Ascending aorta (tissue), 2 donors: ENCODE measurements around the gene DTNB. TPM values are rescaled to one million over a fixed set of nuclear protein-coding genes. Genes with fewer than 3 reads are reported as not detected.

Source experiments
- DNase-seq, 2 donors: peaks; one replicate each; pipeline ENCODE4 v3.0.0-alpha.2; 2019; ENCODE audit warnings: low spot score in 2 of 2
- H3K27ac ChIP-seq, 2 donors: fragments of 200-600 bp; sonication (generic); one replicate each; pipeline ENCODE4 v1.5.1; 2016 to 2017; ENCODE audit warnings: mild to moderate bottlenecking in 1 of 2
- H3K27me3 ChIP-seq: fragments of 200-600 bp; sonication (generic); one replicate; pipeline ENCODE4 v1.5.1; 2017
- H3K36me3 ChIP-seq, 2 donors: fragments of 200-600 bp; sonication (generic); one replicate each; pipeline ENCODE4 v1.5.1; 2016
- H3K4me1 ChIP-seq, 2 donors: fragments of 200-600 bp; sonication (generic); one replicate each; pipeline ENCODE4 v1.5.1; 2016 to 2017; ENCODE audit warnings: mild to moderate bottlenecking in 1 of 2
- H3K4me3 ChIP-seq, 2 donors: fragments of 200-600 bp; sonication (generic); one replicate each; pipeline ENCODE4 v1.5.1; 2016 to 2017; ENCODE audit warnings: mild to moderate bottlenecking in 1 of 2
- H3K9me3 ChIP-seq, 2 donors: fragments of 200-600 bp; sonication (generic); one replicate each; pipeline ENCODE4 v1.5.1; 2016
- intact Hi-C: fragments of 100-400 bp; cut with DNase I; formaldehyde crosslinking; loops from one replicate; pipeline ENCODE4 v1.15.1; 2023
- total RNA-seq: library from RNA; depleted of rRNA; stranded (reverse); fragments of >200 nt; gene quantifications from one replicate; pipeline ENCODE4 v1.1.0, GENCODE V29; 2016
- TF ChIP-seq, protein P1 (sequence below), 3 experiments: fragments of 200-600 bp in 2 of 3; fragments of 450-650 bp in 1 of 3; sonication (generic) in 2 of 3; IDR thresholded peaks; one replicate each; pipeline ENCODE4 v1.5.1; 2016 to 2019; ENCODE audit warnings: antibody characterized with exemption in 3 of 3, mild to moderate bottlenecking in 1 of 3, moderate library complexity in 1 of 3

Gene DTNB
- total RNA-seq, 1 donor from 2014 or later, result 22.7 TPM

DNA sequence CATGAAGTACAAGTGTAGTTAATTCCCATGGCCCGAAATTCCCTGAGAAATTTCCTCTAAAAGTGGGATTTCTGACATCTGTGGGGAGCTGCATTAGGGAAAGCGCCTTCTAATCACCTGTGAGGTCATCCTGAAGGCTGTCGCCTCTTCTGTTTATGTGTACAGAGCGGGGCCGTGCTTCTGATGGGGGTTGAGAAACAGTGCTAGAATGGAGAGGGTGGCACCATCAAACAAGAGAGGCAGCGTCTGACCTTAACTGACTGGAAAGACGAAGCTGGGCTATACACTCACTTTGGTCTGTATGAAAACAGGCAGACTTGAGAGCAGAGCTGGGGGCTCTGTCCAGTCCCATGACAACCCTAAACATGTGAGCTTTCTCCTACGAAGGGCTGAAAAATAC is 287.5 kb downstream of the DTNB start:
- intact Hi-C loops, result no loop called here
- Histone ChIP-seq H3K4me1 (no peaks in the 10 kb centered on the region), H3K27me3 (no peaks in the 10 kb centered on the region), H3K9me3 (no peaks in the 10 kb centered on the region), H3K4me3 (no peak overlapping the region), H3K36me3 (peaks cover 2 to 14% of the 10 kb centered on the region in 2 donors), H3K27ac (no peak overlapping the region)
- DNase-seq, result no peak
- TF ChIP-seq, protein P1, sequence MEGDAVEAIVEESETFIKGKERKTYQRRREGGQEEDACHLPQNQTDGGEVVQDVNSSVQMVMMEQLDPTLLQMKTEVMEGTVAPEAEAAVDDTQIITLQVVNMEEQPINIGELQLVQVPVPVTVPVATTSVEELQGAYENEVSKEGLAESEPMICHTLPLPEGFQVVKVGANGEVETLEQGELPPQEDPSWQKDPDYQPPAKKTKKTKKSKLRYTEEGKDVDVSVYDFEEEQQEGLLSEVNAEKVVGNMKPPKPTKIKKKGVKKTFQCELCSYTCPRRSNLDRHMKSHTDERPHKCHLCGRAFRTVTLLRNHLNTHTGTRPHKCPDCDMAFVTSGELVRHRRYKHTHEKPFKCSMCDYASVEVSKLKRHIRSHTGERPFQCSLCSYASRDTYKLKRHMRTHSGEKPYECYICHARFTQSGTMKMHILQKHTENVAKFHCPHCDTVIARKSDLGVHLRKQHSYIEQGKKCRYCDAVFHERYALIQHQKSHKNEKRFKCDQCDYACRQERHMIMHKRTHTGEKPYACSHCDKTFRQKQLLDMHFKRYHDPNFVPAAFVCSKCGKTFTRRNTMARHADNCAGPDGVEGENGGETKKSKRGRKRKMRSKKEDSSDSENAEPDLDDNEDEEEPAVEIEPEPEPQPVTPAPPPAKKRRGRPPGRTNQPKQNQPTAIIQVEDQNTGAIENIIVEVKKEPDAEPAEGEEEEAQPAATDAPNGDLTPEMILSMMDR (IDR thresholded peaks at IDR 0.05), result no peak

DNA sequence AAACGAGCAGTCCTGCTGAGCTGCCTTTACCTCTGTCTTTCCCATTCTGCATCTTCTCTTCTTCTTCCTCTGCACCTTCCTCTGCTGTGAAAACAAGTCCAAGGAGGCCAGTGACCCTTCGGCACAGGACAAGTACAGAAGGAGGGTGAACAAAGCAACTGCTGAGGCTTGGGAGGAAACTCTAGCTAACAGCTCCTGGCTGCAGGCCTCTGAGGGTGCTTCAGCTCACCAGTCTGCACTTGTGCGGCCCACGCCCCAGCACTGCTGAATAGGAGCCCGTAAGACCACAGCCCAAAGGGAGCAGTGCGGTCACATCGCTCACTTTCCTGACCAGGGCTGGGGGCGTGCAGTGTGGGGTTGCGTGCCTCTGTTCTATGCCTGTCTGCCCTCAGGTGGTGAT is 289.6 kb downstream of the DTNB start:
- TF ChIP-seq, protein P1 (IDR thresholded peaks at IDR 0.05), result no peak
- no peaks in the 10 kb centered on the region for H3K4me1 ChIP-seq
- H3K27me3 ChIP-seq, result no peaks in the 10 kb centered on the region
- H3K27ac ChIP-seq, result no peak overlapping the region
- H3K36me3 ChIP-seq, result peaks cover 2 to 9% of the 10 kb centered on the region in 2 donors
- no peaks in the 10 kb centered on the region for H3K9me3 ChIP-seq
- no peak for DNase-seq
- intact Hi-C loops, result no loop called here
- no peak overlapping the region for H3K4me3 ChIP-seq

DNA sequence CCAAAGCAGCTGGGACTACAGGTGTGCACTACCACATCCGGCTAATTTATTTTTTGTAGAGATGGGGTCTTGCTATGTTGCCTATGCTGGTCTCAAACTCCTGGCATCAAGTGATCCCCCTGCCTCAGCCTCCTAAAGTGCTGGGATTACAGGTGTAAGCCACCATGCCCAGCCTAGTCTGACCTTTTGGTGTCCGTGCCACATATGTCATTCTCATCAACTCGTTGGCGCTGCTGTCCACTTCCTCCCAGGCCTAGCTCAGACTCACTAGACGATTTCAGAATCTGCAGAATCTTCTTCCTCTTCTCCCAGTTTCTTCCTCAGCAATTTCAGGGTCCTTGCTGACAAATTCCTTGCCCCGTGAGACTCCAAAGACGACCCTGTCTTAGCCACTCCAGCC is 291.9 kb downstream of the DTNB start:
- H3K4me1 ChIP-seq, result peaks cover 4 to 7% of the 10 kb centered on the region in 2 donors
- no peak overlapping the region for H3K4me3 ChIP-seq
- intact Hi-C loops, result no loop called here
- H3K36me3 ChIP-seq, result no peaks in the 10 kb centered on the region
- no peak for DNase-seq
- H3K9me3 ChIP-seq, result no peaks in the 10 kb centered on the region
- TF ChIP-seq, protein P1 (IDR thresholded peaks at IDR 0.05), result no peak
- no peaks in the 10 kb centered on the region for H3K27me3 ChIP-seq
- H3K27ac ChIP-seq, result no peak overlapping the region

DNA sequence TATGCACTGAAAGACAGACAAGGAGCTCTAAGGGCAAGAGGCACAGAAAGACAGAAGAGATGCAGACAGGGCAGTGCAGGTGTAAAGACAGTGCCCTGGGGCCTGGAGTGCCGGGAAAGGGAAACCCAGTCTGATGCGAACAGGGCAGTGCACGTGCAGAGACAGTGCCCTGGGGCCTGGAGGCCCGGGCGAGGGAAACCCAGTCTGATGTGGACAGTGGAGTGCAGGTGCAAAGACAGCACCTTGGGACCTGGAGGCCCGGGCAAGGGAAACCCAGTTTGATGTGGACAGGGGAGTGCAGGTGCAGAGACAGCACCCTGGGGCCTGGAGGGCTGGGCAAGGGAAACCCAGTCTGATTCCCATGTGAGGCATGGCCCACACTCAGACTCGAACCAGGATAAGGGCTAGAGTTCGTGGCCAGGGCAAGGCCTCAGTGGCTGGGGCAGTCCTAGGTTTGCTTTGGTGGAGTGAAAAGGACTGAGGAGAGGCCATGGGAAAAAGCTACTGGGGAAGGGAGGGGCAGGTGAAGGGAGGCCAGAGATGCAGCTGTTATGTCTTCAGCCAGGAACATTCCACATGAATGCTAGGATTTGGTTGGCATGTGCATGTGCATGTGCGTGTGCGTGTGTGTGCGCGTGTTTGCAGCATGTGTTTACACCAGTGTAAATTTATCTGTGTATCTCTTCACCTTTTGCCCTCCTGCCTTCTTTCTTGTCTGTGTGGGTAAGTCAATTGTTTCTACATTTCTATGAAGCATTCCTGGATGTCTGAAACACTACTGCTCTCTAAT is 292.6 kb downstream of the DTNB start:
- Histone ChIP-seq H3K4me3 (no peak overlapping the region), H3K27ac (no peak overlapping the region), H3K27me3 (no peaks in the 10 kb centered on the region), H3K36me3 (no peaks in the 10 kb centered on the region), H3K9me3 (no peaks in the 10 kb centered on the region), H3K4me1 (peaks cover 4 to 9% of the 10 kb centered on the region in 2 donors)
- DNase-seq, result no peak
- intact Hi-C loops, result no loop called here
- TF ChIP-seq, protein P1 (IDR thresholded peaks at IDR 0.05), result no peak

DNA sequence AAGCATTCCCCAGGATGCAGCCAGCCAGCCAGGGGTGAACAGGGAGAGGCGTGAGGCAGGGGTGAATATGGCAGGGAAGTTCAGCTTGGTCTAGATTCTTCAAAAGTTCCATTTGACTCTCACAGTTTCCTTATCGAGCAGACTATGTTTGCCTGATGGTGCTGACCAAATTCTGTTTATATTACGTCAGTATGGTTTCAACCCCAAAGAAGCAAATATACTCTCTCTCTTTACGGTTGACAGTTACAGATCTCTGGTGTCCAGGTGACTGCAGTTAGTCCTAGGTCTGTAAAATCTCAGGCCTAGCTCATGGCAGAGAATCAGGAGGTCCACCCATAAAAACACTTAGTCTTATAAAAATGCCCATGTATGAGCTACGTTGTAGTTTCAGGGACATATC is 293.4 kb downstream of the DTNB start:
- TF ChIP-seq, protein P1 (IDR thresholded peaks at IDR 0.05), result no peak
- no peak for DNase-seq
- no peaks in the 10 kb centered on the region for H3K9me3 ChIP-seq
- H3K4me3 ChIP-seq, result no peak overlapping the region
- H3K27ac ChIP-seq, result no peak overlapping the region
- no peaks in the 10 kb centered on the region for H3K36me3 ChIP-seq
- H3K4me1 ChIP-seq, result peaks cover 4 to 9% of the 10 kb centered on the region in 2 donors
- intact Hi-C loops, result no loop called here
- no peaks in the 10 kb centered on the region for H3K27me3 ChIP-seq
